Activated T-helper 1 cell treated with anti-CD3 and anti-CD28 coated beads, Interleukin-12 subunit alpha, Interleukin-12 subunit beta, Interleukin-2, Interleukin-4 antibody, amounts not matched to agents 30 ng/mL and 10 ng/mL and 1 ng/mL, durations not matched to agents 14 hours and 24 hours and 36 hours (primary cell): Measurements from ENCODE around the gene ITPKB. TPM values are rescaled to one million over a fixed set of nuclear protein-coding genes. Genes with fewer than 3 reads are reported as not detected.
"Not testable (repeated sequence)": the region's sequence is repeated elsewhere in the genome, so short reads cannot be mapped to it uniquely, and the experiment has no call there.

Source experiments
- DNase-seq: peaks from one replicate; pipeline ENCODE4 v3.0.0; 2021; ENCODE audit warnings: low spot score
- H3K27ac Mint-ChIP-seq: one replicate; pipeline ENCODE4 v1.8.0; 2021; ENCODE audit warnings: mild to moderate bottlenecking, mixed read lengths
- H3K27me3 Mint-ChIP-seq: one replicate; pipeline ENCODE4 v1.8.0; 2022; ENCODE audit warnings: mild to moderate bottlenecking, moderate library complexity, mixed read lengths; ENCODE audit not compliant: insufficient read depth
- H3K36me3 Mint-ChIP-seq: one replicate; pipeline ENCODE4 v1.8.0; 2021; ENCODE audit warnings: low read depth, mixed read lengths
- H3K4me1 Mint-ChIP-seq: one replicate; pipeline ENCODE4 v1.8.0; 2021; ENCODE audit warnings: low read depth, mixed read lengths
- H3K4me3 Mint-ChIP-seq: one replicate; pipeline ENCODE4 v1.8.0; 2021; ENCODE audit warnings: mild to moderate bottlenecking, moderate library complexity, mixed read lengths
- H3K9me3 Mint-ChIP-seq: one replicate; pipeline ENCODE4 v1.8.0; 2021; ENCODE audit warnings: mixed read lengths
- intact Hi-C: fragments of 100-400 bp; cut with micrococcal nuclease; formaldehyde crosslinking; loops from one replicate; pipeline ENCODE4 v1.15.1; 2024
- total RNA-seq: library from RNA; stranded (reverse); gene quantifications from 2 replicates; pipeline ENCODE4 v1.2.3, GENCODE V29; 2022

Gene ITPKB
- total RNA-seq, 1 donor from 2014 or later, result 38.5 TPM

DNA sequence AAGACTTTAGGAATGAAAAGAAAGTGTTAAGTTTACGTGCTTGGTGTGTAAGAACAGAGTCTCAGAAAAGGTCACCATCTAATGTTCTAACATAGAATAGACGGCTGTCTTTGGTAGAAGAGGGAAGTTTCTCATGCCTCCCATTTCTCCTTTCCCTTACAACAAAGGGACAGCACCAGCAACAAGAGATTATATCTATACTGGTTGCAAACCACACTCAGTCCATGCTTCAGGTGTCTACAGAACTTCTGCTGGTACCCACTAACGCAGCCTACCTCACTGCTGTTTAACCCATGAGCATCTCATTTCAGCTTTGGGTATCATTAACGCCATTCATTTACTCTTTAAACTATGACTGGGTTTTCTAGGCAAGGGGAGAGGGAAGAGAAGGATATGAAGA, 9.2 kb upstream of the ITPKB start:
- intact Hi-C loops, result no loop called here
- Mint-ChIP-seq H3K27ac (no peak overlapping the region), H3K27me3 (peaks cover 7% of the 10 kb centered on the region), H3K4me1 (no peaks in the 10 kb centered on the region), H3K9me3 (peaks cover 4% of the 10 kb centered on the region), H3K4me3 (no peak overlapping the region), H3K36me3 (no peaks in the 10 kb centered on the region)
- DNase-seq, result no peak

DNA sequence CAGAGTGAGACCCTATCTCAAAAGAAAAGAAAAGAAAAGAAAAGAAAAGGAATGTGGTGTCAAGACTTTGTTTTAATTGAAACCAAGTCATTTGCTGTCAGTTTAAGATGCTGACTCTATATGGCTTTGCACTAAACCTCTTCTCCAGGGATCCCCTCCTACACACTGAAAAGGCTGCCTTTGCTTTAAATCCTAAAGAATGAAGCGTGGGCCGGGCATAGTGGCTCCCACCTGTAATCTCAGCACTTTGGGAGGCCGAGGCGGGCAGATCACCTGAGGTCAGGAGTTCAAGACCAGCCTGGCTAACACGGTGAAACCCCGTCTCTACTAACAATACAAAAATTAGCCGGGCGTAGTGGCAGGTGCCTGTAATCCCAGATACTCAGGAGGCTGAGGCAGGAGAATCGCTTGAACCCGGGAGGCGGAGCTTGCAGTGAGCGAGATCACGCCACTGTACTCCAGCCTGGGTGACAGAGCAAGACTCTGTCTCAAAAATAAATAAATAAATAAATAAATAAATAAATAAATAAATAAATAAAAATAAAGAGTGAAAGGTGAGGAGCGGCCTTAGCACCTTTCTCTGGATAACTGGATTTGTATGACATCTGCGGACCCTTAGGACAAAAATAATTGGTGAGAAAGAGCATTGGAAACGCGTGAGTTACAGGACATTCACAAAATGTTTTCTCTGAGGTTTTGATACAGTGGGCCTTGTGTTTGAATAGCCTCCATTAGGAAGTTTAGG, 8.6 kb upstream of the ITPKB start:
- intact Hi-C loops, result not testable (repeated sequence)

DNA sequence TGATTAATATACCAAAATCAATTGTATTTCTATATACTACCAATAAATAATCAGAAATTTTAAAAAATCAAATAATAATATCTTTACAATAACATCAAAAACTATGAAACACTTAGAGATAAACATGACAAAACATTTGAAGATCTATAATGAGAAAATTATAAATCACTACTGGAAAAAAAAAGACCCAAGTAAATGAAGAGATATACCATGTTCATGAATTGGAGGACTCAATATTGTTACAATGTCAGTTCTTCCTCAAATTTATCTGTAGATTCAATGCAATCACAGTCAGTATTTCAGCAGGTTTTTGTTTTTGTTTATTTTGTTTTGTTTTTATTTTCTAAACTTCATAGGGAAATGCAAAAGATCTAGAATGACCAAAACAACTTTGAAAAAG, 4.2 kb upstream of the ITPKB start:
- Mint-ChIP-seq H3K4me3 (no peak overlapping the region), H3K4me1 (peaks cover 11% of the 10 kb centered on the region), H3K27me3 (peaks cover 5% of the 10 kb centered on the region), H3K27ac (no peak overlapping the region), H3K36me3 (peaks cover 3% of the 10 kb centered on the region), H3K9me3 (peaks cover 11% of the 10 kb centered on the region)
- intact Hi-C loops, result no loop called here
- no peak for DNase-seq

More for the DNA sequence above, 8.6 kb upstream of the ITPKB start:
- H3K36me3 Mint-ChIP-seq, H3K27ac Mint-ChIP-seq, DNase-seq, H3K4me3 Mint-ChIP-seq, H3K27me3 Mint-ChIP-seq, H3K4me1 Mint-ChIP-seq: not testable (repeated sequence)
- peaks cover 10% of the 10 kb centered on the region for H3K9me3 Mint-ChIP-seq

DNA sequence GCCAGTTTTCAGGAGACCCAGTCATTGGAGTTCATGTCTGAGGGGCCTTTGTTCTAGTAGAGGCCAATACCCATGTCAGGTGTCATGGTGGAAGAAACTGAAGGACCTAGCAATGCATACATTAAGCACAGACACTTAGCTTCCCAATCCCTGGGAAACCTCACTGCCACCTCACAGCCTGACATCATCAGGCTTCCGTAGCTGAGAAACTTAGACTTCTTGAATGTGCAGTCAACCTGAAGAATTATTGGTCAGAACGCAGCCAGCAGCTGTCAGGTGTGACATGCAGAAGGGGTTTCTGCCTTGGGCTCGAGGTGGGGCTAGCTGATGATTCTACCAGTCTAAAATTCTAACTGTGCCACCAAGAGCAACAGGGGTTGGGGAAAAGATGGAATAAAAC, 1.9 kb upstream of the ITPKB start:
- no peak overlapping the region for H3K27ac Mint-ChIP-seq
- intact Hi-C loops, result no loop called here
- H3K9me3 Mint-ChIP-seq, result peaks cover 11% of the 10 kb centered on the region
- H3K4me3 Mint-ChIP-seq, result no peak overlapping the region
- peaks cover 6% of the 10 kb centered on the region for H3K36me3 Mint-ChIP-seq
- peaks cover 15% of the 10 kb centered on the region for H3K4me1 Mint-ChIP-seq
- no peak for DNase-seq
- H3K27me3 Mint-ChIP-seq, result no peaks in the 10 kb centered on the region

DNA sequence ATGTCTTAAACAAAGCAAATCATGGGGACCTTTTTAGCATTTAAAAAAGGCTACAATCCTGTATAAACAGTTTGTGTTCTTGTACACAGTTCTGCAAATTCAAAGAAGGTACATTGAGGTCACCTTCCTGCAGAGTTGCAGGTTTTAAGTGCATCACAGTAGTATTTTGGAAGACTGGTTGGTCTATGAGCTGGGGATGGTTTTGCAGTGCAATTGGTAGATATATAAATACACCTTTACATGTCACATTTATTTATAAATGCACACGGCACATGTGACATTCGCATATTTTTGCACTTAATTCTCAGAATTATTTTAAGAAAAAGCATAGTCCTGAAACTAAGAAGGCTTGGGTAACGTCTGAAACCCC, 599 bp upstream of the ITPKB start:
- H3K9me3 Mint-ChIP-seq, result peaks cover 11% of the 10 kb centered on the region
- intact Hi-C loops, result loop anchor here (1.0 to 10.0 kb wide), 14 partner anchors 27 to 675 kb away; partner anchors contain the start of genes COQ8A, H3-3A and STUM

DNA sequence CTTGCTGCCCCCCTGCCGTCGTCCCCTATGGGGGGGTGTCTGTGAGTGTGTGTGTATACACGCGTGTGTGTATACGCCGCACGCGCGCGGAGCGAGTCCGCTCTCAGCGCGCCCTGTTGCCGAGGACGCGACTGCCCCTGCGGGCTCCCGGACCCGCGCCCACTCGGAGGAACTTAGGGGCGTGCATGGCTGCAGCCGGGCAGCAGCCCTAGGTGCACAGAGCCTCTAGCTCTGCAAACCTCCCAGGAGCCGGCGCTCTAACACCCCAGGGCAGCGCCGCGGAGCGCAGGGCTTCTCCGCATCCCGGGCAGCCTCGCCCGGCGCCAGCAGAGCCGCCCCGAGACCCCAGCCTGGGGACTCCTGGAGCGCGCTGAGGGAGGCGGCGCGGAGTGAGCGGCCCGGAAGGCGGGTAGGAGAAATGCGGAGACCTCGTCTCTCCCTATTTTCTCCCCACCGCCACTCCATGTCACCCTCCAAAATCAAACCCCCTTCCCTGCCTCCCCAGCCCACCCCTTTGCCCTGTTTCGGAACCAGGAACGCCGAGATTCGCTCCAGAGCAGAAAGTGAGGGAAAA, 574 bp downstream of the ITPKB start:
- Mint-ChIP-seq H3K27ac (peak overlapping the region; percentile 94), H3K27me3 (no peaks in the 10 kb centered on the region), H3K36me3 (peaks cover 27% of the 10 kb centered on the region), H3K9me3 (peaks cover 9% of the 10 kb centered on the region), H3K4me3 (peak overlapping the region; percentile 90), H3K4me1 (peaks cover 40% of the 10 kb centered on the region)
- intact Hi-C loops, result loop anchor here (2.0 to 10.0 kb wide), 3 partner anchors 144 to 674 kb away; partner anchors contain the start of genes H3-3A and STUM
- no peak for DNase-seq

More for the DNA sequence above, 599 bp upstream of the ITPKB start:
- no peaks in the 10 kb centered on the region for H3K27me3 Mint-ChIP-seq
- peaks cover 17% of the 10 kb centered on the region for H3K36me3 Mint-ChIP-seq
- peak overlapping the region; percentile 94 for H3K27ac Mint-ChIP-seq
- H3K4me1 Mint-ChIP-seq, result peaks cover 28% of the 10 kb centered on the region
- H3K4me3 Mint-ChIP-seq, result peak overlapping the region; percentile 90
- no peak for DNase-seq

DNA sequence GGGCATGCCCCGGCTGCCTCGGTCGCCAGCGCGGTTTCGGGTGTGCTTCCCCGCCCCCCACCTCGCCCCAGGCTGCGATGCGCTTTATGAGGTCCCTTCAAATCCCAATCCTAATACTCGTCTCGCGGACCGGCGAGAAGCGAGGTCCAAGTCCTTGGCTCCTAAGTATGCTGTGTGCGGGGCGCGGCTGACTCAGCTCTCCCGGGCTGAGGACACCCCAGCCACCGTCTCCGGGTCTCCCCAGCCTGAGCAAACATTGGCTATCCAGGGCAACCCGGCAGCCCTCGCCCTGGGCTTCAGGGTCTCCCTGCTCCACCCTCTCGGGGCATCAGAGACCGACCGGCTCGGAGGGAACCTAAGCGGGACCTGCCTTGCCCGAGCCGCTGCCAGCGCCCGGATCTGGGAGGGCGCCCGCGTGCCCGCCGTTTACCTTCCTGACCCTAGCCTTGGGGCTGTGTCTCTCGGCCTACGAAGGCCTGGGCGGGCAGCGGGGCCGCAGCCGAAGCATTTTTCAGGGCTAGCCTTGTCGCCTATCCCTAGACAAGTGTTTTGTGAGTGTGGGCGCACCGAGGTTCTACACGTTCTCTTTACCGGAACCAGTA, 1.2 kb downstream of the ITPKB start:
- Mint-ChIP-seq H3K27ac (peak overlapping the region; percentile 86), H3K27me3 (no peaks in the 10 kb centered on the region), H3K4me3 (peak overlapping the region; percentile 90), H3K4me1 (peaks cover 46% of the 10 kb centered on the region), H3K36me3 (peaks cover 30% of the 10 kb centered on the region), H3K9me3 (peaks cover 3% of the 10 kb centered on the region)
- DNase-seq, result peak; percentile 36
- intact Hi-C loops, result loop anchor here (2.0 to 10.0 kb wide), 3 partner anchors 145 to 673 kb away; partner anchors contain the start of genes H3-3A and STUM

DNA sequence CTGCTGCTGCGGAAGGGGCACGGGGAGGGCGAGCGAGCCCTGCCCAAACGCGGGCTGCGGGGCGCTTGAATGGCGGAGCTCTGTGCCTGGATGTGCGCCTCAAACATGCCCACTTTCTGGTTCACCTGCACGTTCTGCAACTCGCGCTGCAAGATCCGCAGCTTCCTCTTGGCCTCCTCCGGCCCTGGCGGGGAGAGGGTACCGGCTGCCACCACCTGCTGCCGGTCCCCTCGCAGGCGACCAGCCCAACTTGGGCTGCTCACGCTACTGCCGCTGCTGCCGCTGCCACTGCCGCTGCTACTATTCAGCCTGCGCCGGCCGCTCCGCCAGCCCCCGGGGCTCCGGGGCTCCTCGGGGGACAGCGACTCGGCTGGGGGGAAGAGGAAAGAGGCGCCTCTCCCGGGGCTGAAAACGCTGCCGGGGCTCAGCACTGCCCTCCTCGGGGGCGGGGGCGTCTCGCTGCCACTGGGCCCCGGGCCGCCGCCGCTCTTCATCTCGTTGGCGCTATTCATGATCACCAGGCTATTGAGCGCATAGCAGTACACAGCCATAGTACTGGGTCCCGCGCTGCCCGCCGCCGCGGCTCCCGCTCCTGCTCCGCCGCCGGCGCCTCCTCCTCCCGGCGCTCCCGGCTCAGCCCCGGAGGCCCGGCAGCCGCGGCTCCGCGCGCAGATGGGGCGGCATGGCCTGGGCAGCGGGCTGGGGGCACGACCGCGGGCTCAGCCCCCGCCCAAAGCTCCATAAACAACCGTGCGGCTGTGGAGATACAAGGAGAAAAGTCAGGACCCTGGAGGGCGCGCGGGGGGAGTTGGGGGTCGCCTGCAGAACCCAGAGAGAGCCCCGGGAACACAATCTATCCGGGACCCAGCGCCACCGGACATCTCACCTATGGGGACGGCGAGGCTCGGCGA, 1.9 kb downstream of the ITPKB start:
- Mint-ChIP-seq H3K27ac (peak overlapping the region; percentile 86), H3K4me1 (peaks cover 50% of the 10 kb centered on the region), H3K27me3 (peaks cover 1% of the 10 kb centered on the region), H3K4me3 (peak overlapping the region; percentile 90), H3K36me3 (peaks cover 32% of the 10 kb centered on the region), H3K9me3 (no peaks in the 10 kb centered on the region)
- intact Hi-C loops, result loop anchor here (5.0 to 10.0 kb wide), 2 partner anchors 190 to 672 kb away; partner anchors contain the start of genes H3-3A and STUM
- peak; percentile 41 for DNase-seq

DNA sequence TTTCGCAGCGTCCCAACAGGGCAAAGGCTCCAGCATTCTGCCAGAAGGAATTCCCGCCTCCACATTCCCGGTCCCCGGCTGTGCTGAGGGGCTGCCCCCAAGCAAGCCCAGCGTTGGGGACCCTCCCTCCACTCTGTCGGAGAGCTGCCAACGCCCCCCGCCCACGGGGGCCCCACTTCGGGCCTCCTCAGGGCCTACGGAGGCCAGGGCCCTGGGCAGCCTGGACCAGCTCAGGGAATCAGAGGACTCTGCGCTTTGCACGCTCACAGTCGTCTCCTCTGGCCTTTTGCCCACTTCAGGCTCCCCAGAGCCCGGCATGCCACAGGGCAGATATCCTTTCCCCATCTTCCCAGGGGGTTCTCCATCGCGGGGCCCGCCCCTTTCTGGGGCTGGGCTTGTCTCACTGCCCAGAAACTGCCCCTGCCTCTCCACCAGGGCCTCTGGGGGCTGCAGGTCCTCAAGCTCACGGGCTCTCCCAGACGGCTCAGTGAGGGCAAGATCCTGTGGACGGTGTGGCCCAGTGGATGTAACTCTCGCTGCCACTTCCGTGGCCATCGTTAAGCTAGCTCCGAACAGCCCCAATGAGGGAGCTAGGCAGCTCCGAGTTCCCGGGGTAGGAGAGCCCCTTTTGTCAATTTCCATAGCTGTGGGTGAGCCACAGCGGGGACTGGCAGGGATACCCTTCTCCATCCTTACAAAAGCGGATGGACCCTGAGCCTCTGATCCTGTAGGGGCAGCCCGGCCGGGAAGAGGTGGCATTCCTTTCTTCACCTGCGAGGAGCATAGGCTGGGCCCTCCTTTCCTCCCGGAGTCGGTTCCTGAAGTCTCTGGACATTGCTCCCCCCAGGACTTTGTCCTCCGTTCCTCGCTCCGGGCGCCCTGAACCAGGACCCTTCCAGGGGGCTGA, 2.8 kb downstream of the ITPKB start:
- peaks cover 36% of the 10 kb centered on the region for H3K36me3 Mint-ChIP-seq
- intact Hi-C loops, result loop anchor here (5.0 to 10.0 kb wide), 2 partner anchors 189 to 671 kb away; partner anchors contain the start of genes H3-3A and STUM

DNA sequence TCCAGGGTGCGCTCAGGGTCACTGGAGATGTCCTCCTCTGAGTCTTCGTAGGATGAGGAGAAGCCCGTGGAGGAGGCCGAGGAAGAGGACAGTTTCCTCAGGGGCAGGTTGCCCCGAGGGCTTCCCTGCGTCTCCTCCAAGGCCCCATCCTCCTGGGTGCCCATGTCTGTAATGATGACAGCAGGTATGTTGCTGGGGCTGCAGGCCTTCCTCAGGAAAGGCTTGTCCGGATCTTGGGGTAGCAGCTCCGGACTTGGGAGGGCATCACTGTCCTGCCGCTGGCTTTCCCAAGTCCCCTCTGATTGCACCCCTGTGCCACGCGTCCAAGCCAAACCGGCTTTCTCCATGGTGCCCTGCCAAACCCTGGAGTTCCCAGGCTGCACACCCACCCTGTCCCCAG, 3.5 kb downstream of the ITPKB start:
- H3K27ac Mint-ChIP-seq, result peak overlapping the region; percentile 48
- peaks cover 64% of the 10 kb centered on the region for H3K4me1 Mint-ChIP-seq
- H3K36me3 Mint-ChIP-seq, result peaks cover 43% of the 10 kb centered on the region
- no peak for DNase-seq
- no peaks in the 10 kb centered on the region for H3K9me3 Mint-ChIP-seq
- intact Hi-C loops, result loop anchor here (5.0 to 10.0 kb wide), 2 partner anchors 188 to 671 kb away; partner anchors contain the start of genes H3-3A and STUM
- H3K4me3 Mint-ChIP-seq, result peak overlapping the region; percentile 80
- H3K27me3 Mint-ChIP-seq, result peaks cover 1% of the 10 kb centered on the region

More for the DNA sequence above, 2.8 kb downstream of the ITPKB start:
- peaks cover 57% of the 10 kb centered on the region for H3K4me1 Mint-ChIP-seq
- H3K4me3 Mint-ChIP-seq, result peak overlapping the region; percentile 80
- no peak for DNase-seq
- H3K27me3 Mint-ChIP-seq, result peaks cover 1% of the 10 kb centered on the region
- H3K27ac Mint-ChIP-seq, result peak overlapping the region; percentile 55
- H3K9me3 Mint-ChIP-seq, result no peaks in the 10 kb centered on the region

DNA sequence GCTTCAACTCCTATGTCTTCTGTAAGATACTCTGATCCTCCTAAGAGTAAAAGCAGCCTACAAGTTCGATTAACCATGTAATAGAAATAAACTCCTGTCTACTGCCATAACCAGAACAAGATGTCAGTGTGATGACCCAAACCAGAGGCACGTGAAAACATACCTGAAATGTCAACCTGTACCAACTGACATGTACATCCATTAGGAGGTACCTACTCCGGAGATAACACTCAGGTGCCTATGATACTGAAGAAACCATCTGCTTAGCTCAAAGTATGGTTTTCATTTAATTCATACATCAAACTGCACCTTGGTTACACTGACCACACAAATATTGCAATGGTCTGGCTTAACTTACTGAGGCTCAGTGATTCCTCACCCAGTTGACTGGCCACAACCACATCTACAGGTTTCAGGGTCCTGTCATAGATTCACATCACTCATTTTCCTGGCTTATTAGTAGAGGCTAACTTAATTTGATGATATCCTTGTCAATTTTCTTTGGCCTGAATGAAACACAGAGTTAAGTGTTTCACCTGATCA, 4.4 kb downstream of the ITPKB start:
- Mint-ChIP-seq H3K4me3 (peak overlapping the region; percentile 80), H3K36me3 (peaks cover 51% of the 10 kb centered on the region), H3K9me3 (no peaks in the 10 kb centered on the region), H3K27ac (no peak overlapping the region), H3K4me1 (peaks cover 65% of the 10 kb centered on the region), H3K27me3 (peaks cover 1% of the 10 kb centered on the region)
- intact Hi-C loops, result loop anchor here (5.0 to 10.0 kb wide), 2 partner anchors 187 to 670 kb away; partner anchors contain the start of genes H3-3A and STUM
- DNase-seq, result no peak
